GM18868 (cell line): ENCODE data around the gene GSG1L.

ENCODE experiments used
- ATAC-seq: cut with Tn5 transposase; IDR thresholded peaks from one replicate; pipeline ENCODE4 v1.9.1; 2021; ENCODE audit warnings: mild to moderate bottlenecking, moderate library complexity; ENCODE audit not compliant: unreplicated experiment

The GSG1L gene

GRCh38 chr16:27862953-27863352, 200.6 kb downstream of the GSG1L start:
- no peak for ATAC-seq

DNA sequence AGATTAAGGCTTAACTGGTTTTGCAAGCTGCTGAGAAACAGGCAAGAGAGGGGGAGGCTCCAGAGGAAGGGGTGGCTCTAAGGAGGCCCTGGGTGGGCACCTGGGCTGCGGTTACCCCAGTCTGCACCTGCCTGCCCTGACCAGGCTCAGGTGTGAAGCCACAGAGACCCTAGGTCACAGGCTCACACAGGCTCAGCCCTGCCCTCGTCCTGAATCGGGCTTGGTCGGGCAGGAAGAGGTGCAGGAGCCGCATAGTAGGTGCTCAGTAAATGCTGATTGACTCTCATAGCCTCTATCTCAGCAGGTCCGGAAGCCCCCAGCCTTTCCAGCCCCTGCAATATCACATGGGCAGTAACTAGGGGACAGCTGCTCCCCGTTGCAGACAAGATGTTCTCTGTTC, 203.4 kb downstream of the GSG1L start:
- ATAC-seq = no peak

- no peak for ATAC-seq
These were observed 204.5 kb downstream of the GSG1L start for GRCh38 chr16:27859020-27859419.

DNA sequence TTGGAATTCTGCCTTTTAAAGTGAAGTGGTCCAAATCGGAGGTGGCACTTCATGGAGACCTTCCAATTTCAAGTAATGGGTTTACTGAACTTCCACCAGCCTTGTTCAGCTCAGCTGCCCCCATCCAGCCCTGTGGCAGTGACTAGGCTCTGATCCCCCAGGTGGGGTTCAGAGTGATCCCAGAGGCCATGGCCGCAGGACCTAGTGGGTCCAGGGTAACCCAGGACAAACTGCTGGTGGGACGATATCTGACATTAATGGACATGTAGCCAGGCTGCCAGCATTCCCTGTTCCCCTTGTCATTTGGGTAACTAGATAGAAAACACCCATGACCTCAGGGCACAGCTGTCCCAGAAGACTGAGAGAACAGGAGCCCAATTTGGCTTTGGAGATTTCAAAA, 209.9 kb downstream of the GSG1L start:
- no peak for ATAC-seq

- ATAC-seq = no peak
These were observed 210.4 kb downstream of the GSG1L start for GRCh38 chr16:27853101-27853500.

DNA sequence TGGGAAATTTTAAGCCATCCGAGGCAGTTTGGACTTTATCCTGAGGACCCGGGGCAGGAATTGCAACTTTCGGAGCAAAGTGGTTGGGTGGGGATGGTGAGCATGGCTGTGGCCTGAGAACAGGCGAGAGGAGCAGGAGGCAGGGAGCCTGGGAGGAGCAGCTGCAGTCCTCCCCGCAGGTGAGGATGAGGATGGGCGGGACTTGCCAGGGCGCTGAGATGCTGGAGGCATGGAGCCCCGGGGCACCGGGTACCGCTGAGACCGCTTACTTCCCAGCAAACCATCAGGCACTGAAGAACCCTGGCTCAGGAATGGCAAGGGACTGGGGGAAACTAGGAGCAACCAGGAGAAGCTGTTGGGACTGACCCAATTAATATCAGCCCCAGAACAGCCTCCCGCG, 210.8 kb downstream of the GSG1L start:
- ATAC-seq = no peak

DNA sequence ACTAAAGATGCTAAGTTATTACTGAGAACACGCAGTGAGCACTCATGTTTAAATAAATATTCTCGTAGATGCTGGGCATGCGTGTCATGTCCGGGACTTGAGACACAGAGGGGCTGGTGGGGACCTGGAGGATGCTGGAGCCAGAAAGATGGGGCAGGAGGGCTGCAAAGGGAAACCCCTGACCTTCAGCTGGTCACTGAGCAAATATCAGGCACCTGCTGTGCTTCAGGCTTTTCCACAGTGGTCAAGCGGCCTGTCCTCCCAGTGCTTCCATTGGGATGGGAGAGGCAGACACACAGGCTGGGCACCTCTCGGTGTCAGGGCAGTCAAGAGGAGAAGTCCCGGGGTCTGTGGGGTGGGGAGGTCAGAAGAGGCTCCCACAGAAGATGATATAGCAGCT, 211.4 kb downstream of the GSG1L start:
- ATAC-seq = no peak

DNA sequence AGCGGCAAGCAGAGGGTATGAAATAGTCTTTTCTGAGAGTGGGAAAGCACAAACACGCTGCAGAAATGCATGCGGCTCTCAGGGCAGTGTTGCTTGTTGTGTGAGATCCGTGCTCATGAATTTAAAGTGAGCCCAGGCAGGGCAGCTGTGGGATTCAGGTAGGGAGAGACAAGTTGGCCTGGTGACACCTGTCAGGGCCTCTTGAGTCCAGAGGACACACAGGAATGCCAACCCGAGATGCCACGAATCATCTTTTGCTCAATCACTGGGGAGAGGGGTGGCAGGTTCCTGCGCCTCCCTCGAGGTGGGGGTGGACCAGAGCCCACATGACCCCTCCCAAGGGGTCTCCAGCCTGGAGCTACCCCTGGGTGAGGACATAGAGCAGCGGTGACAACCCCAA, 211.9 kb downstream of the GSG1L start:
- no peak for ATAC-seq

DNA sequence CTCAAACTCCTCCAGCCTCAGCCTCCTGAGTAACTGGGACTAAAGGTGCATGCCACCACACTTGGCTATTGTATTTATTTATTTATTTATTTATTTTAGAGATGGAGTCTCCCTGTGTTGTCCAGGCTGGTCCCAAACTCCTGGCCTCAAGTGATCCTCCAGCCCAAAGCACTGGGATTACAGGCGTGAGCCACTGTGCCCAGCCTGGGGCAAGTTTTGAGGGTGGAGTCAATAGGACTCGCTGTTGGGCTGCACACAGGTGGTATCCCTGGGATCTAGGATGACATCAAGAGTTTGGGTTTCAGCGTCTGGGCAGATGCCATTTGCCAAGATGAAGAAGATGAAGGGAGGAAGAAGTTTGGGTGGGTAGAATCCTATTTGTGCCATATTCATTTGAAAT, 213.9 kb downstream of the GSG1L start:
- ATAC-seq = no peak

DNA sequence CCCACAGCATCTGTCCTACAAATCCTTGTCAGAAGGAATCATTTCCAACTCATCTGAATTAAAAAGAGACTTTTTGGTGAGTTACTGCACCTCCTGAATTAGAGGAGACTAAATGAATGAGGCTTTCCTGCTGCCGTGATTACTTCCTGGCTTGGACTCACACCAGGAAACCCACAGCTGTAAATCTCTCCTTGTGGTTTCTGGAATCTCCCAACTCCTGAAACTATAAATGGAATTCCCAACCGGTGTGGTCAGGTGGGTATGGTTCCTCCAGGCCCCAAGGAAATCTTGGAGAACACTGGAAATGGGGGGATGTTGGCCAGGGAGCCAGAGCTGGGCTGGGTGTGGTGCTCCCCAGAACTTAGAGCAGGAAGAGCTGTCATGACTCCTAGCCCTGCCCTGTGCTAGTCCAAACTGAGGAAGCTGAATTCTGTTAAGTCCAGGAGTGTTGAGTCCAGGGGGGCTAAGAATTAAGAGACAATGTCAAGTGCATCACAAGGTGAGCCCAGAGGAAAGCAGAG, 216.4 kb downstream of the GSG1L start:
- ATAC-seq = no peak

DNA sequence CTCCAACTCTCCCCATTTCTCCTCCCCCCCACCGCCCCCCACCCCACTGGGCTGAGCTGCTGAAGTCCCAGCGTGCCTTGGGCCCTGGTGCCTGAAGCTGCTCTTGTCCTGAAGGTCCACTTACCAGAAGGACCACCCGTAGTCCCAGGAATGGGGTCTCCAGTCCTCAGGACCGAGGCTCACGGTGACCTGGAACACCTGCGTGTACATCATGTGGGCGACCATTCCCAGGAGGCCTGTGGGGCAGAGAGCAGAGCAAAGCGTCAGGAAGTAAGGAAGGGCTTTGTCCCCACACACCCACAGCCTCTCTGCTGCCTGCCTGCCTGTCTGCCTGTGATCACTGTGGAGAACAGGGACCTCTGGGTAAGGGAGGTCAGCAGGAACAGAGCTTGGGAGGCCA, 218.7 kb downstream of the GSG1L start:
- ATAC-seq = no peak

GRCh38 chr16:27843800-27844199, 219.7 kb downstream of the GSG1L start:
- ATAC-seq = no peak

- ATAC-seq = no peak
These were observed 221.6 kb downstream of the GSG1L start for GRCh38 chr16:27841911-27842310.

- no peak for ATAC-seq
These were observed 222.3 kb downstream of the GSG1L start for GRCh38 chr16:27841061-27841801.

DNA sequence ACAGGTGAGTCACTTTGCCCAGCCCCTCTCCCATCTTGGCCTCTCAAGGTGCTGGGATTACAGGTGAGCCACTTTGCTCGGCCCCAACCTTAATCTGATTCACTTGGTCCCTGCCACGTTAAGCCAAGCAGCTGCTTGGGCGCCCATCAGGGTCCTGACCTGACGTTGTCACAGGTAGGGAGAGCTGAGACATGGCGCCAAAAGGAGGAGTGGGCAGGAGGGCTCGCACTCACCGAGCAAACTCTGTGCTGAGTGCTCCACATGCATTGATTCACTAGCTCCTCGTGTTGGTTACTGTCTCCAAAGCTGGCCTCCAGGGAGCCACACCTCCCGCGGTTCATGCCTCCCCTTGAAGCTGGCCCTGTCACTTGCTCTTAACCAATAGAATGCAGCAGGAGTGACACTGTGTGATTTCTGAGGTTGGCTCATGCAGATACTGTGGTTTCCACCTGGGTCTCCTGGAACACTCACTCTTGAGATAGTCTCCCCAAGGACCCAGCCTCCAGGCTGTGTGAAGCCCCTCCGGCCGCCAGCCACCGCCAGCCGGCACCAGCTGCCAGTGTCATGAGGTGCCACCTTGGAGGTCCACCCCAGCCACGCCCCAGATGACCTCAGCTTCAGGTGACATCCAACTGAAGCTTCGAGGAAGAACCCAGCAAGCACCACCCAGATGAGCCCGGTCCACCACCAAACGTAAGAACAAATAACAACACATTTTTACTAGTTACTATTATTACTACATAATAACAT, 223.0 kb downstream of the GSG1L start:
- no peak for ATAC-seq

DNA sequence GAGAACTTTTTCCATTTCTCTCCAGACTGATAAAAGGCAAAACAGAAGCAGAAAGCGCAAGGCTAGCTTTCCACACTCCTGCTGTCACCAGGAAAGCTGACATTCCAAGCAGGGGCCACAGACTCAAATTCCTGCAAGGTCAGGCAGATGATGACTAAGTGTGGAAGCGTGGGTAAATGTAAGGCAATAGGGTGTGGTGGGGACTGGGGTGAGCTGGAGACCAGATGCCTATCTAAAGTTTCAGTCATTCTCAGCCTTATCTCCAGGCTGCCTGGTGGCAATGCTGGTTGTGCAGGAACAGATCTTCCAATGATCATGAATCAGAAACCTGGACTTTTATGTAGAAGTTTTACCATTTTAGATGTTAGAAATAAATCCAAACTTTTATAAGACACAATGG, 224.1 kb downstream of the GSG1L start:
- ATAC-seq = no peak

DNA sequence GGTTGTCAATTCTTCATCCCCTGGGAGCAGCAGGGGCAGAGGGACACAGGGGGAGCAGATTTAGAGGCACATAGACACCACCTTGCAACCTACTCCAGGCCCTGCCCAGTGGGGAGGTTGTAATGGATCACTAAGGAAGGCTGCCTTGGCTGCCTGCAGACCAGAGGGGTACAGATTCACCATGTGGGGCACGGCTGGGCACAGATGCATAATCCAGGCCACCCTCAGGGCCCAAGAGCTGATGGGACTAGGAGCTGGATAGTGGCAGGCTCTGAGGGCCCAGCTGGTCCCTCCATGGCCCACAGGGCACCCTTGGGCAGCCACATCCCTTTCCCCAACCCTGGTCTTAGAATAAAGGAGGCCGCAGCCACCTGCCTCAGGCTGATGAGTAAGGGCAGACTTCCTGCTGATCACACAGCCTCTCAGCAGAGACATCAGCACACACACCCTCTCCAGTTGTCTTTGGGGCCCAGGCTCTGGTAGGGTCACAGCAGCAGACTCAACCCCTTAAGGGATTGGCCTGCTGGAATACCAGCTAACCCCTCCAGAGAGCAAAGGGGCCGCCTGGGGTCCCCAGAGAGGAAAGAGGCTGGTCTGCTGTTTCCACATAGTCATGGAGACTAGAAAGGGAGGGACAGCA, 224.9 kb downstream of the GSG1L start:
- no peak for ATAC-seq

DNA sequence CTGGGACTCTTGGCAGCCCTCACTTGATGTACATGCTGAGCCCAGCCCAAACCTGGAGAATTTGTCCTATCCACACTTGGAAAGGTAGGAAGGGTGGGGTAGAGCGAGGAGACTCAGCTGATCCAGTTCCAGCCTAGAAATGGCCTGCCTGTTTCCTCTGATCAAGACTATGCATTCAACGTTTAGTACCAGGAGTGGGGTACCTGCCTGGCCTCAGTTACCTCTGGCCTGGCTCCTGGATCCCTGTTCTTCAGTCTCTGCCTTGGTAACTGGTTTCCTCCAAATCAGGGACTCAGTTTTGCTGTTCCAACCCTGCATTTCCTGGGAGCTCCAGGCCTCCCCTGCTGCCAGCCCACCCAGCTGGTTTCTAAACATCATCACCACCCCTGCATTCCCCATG, 233.5 kb downstream of the GSG1L start:
- ATAC-seq = no peak

- no peak for ATAC-seq
These were observed 234.8 kb downstream of the GSG1L start for GRCh38 chr16:27828671-27829070.

- ATAC-seq = no peak
These were observed 235.7 kb downstream of the GSG1L start for GRCh38 chr16:27827765-27828164.

DNA sequence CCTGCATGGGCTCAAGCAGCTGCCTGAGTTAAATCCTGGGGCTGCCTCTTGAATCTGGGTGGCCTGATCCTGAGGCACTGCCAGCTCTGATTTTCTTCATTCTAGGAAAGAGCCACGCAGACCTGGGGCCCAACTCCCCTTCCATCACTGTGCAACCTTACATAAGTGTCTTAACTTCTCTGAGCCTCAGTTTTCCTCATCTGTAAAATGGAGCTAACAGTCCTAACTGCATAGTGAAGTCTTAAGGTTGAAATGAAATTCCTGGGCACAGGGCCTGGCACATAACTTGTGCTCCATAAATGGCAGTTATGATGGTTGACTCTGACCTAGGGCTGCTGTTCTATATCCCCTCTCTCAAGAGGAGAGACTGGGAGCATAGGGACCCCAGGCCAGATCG, 236.6 kb downstream of the GSG1L start:
- no peak for ATAC-seq
